Measurements from ENCODE around the gene SCO1. TPM values are rescaled to one million over a fixed set of nuclear protein-coding genes. Genes with fewer than 3 reads are reported as not detected.
"Not testable (repeated sequence)": the region's sequence is repeated elsewhere in the genome, so short reads cannot be mapped to it uniquely, and the experiment has no call there.

The SCO1 gene
- polyA plus RNA-seq, 3 donors from 2014 or later, result 9.1 to 18.3 (median 14.2) TPM

DNA sequence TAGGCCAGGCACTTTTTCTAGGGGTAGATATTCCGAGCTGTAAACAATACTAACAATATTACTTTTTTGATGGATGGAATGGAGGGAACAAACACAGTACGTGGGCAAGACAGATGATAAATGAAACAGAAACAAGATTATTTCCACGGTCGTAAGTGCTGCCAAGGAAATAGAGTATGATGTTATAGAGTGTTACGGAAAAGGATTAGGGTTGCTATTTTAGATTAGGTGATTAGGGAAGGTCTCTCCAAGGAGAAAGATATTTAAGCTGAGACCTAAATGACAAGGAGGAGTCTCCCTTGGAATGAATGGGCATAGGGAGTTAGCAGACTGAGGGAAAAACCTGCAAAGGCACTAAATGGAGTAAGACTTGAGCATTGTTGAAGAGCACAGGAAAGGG is 8.4 kb upstream of the SCO1 start:
- Mint-ChIP-seq H3K27ac (no peak overlapping the region), H3K9me3 (no peaks in the 10 kb centered on the region), H3K4me1 (peaks cover 13 to 40% of the 10 kb centered on the region in 2 donors), H3K36me3 (peaks cover 11 to 23% (median 15%) of the 10 kb centered on the region in 3 donors), H3K4me3 (no peak overlapping the region), H3K27me3 (ENCODE audit: low read depth in 3 of 3) (no peaks in the 10 kb centered on the region)
- DNase-seq, result no peak

DNA sequence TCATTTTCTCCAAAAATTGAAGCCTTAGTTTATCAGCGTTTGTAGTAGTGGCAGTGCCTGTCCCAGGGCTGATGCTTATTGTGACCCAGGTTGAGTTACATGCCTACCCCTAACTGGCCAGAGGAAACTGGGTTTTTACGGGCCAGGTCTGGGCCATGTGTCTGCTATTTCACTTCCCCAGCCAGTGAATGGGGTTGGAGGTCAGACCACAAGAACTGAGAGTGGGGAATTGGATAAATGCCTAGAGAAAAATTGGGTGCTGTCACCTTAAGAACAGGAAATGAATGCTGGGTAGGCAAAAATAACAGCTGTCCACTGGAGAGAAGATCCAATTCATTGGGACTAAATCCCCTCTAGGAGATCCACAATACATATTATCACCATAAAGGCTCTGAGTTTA is 5.2 kb upstream of the SCO1 start:
- Mint-ChIP-seq H3K4me3 (no peak overlapping the region), H3K36me3 (peaks cover 5 to 10% (median 9%) of the 10 kb centered on the region in 3 donors), H3K27me3 (ENCODE audit: low read depth in 3 of 3) (no peaks in the 10 kb centered on the region), H3K27ac (peak overlapping the region in 1 of 6 donors; percentile 46), H3K4me1 (peaks cover 29 to 63% of the 10 kb centered on the region in 2 donors), H3K9me3 (no peaks in the 10 kb centered on the region)
- DNase-seq, result no peak

DNA sequence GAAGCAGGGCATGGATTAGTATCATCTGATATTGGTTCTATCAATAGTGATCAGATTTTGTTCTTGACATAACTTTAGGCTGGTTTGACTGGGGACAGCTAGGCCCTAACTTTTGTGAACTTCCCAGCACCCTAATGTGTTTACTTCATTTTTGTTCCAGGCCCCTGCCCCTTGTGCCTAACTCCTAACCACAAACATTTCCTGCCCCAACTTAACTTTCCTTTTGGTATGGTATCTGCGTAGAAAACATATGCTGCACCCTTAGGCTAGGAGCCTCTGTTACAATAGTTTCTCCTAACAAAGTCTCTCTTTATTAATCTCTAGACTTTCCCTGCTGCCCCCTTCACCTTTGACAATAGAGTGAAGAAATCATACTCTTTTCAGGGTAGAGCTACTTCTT is 2.5 kb upstream of the SCO1 start:
- Mint-ChIP-seq H3K27ac (peak overlapping the region in 5 of 6 donors; percentile 20 to 78 (median 45)), H3K27me3 (ENCODE audit: low read depth in 3 of 3) (peaks cover 0 to 3% (median 1%) of the 10 kb centered on the region in 3 donors), H3K4me1 (peaks cover 45 to 81% of the 10 kb centered on the region in 2 donors), H3K9me3 (no peaks in the 10 kb centered on the region), H3K36me3 (peaks cover 0 to 4% (median 0%) of the 10 kb centered on the region in 3 donors), H3K4me3 (peak overlapping the region; percentile 7 to 52 (median 36))
- DNase-seq, result no peak

DNA sequence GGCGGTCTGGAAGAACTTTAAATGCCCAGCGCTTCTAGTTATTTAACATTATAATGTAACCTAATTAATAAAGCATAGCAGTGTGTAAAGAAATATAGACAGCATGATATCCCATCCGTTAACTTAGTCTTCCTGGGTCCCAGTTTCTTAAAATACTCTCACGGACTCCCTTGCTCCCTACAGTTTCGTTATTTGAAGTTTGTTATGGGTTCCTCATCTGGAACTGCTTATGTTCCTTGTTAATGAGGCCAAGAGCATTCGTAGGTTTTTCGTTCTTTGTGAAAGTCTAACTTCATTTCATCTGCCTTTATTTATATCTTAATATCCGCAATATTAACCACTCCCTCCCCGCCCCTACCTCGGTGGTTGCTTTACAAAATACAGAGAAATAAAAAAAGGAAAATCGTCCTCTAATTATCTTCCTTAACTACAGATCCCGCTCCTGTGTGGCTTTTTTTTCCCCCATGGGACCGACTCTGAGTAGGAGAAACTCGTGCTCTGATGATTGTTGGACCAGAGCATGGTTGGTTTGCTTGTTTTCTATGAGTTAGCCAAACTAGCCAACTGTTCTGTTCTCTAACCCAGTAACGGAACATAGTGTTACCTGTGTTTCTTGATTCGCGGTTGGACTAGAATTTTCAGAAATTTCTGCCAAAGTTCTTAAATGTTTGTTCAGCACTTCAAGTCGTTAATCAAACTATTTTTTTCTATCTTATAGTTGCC is 924 bp upstream of the SCO1 start:
- Mint-ChIP-seq H3K4me3 (peak overlapping the region; percentile 92 to 99 (median 95)), H3K27ac (peak overlapping the region; percentile 92 to 97 (median 95)), H3K27me3 (ENCODE audit: low read depth in 3 of 3) (peaks cover 0 to 3% (median 1%) of the 10 kb centered on the region in 3 donors), H3K36me3 (peaks cover 8 to 13% (median 8%) of the 10 kb centered on the region in 3 donors), H3K4me1 (peaks cover 45 to 72% of the 10 kb centered on the region in 2 donors), H3K9me3 (no peaks in the 10 kb centered on the region)
- DNase-seq, result no peak

DNA sequence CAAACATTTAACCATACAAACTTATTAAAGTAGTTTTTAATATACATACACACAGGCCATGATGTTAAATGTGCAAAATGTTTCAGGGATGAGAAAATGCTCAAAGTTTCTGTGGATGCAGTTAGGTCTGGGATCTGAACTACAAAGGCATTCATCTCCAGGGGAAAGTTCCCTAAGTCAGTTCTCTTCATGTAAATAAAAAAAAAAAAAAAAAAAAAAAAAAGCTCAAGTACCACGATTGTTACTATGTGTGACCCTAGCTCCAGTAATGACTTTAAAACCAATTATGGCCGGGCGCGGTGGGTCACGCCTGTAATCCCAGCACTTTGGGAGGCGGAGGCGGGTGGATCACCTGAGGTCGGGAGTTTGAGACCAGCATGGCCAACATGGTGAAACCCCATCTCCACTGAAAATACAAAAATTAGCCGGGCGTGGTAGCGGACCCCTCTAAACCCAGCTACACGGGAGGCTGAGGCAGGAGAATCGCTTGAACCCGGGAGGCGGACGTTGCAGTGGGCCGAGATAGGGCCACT is 1.4 kb downstream of the SCO1 start:
- H3K4me3 Mint-ChIP-seq, result peak overlapping the region; percentile 92 to 95 (median 95)
- H3K4me1 Mint-ChIP-seq, result peaks cover 34 to 60% of the 10 kb centered on the region in 2 donors

DNA sequence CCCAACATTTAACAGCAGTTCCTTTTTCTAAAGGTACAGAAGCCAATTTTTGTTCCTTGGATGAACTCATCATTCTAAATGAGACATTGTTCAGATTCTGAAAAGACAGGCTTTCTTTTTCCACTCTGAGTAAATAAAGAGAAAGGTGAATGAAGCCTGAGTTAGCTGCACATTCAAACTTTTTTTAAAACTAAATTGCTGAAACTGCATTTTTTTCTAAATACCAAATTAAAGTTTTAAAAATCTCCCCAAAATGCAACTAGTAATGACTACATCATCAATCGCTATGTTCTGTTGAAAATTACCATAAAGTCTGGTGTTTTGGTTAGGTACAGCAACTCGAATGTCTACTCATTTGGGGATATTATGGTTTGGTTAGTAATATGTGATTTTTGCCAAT is 9.8 kb downstream of the SCO1 start:
- H3K27me3 Mint-ChIP-seq (ENCODE audit: low read depth in 3 of 3), result peaks cover 0 to 3% (median 0%) of the 10 kb centered on the region in 3 donors
- peaks cover 3 to 21% of the 10 kb centered on the region in 2 donors for H3K4me1 Mint-ChIP-seq
- no peak overlapping the region for H3K27ac Mint-ChIP-seq
- H3K36me3 Mint-ChIP-seq, result peaks cover 11 to 44% (median 32%) of the 10 kb centered on the region in 3 donors
- no peak for DNase-seq
- no peak overlapping the region for H3K4me3 Mint-ChIP-seq
- no peaks in the 10 kb centered on the region for H3K9me3 Mint-ChIP-seq

More for the DNA sequence above, 1.4 kb downstream of the SCO1 start:
- Mint-ChIP-seq H3K36me3 (peaks cover 8 to 29% (median 23%) of the 10 kb centered on the region in 3 donors), H3K27ac (peak overlapping the region in 4 of 6 donors; percentile 21 to 95 (median 60))
- H3K27me3 Mint-ChIP-seq (ENCODE audit: low read depth in 3 of 3); H3K9me3 Mint-ChIP-seq; DNase-seq: not testable (repeated sequence)

DNA sequence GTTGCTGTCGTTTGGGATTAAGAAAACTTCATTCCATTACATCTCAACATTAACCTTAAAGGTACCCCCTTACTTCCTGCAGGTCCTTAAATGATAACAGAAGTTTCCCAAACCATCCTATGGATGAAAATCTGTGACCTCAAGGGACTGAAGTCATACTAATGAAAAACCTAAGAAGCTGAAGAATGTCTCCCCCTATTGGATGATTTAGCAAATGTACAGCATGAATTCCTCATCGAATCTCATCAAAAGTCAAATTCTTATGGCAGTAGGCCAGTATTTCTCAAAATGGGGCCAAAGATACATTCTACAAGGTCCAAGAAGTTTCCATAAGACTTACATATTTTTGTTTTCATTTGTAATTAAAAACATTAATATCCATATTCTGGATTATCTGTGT is 13.5 kb downstream of the SCO1 start:
- Mint-ChIP-seq H3K9me3 (no peaks in the 10 kb centered on the region), H3K4me1 (peaks cover 0 to 7% of the 10 kb centered on the region in 2 donors), H3K27ac (no peak overlapping the region), H3K27me3 (ENCODE audit: low read depth in 3 of 3) (peaks cover 0 to 3% (median 0%) of the 10 kb centered on the region in 3 donors), H3K36me3 (peaks cover 23 to 51% (median 27%) of the 10 kb centered on the region in 3 donors), H3K4me3 (no peak overlapping the region)
- DNase-seq, result peak in 1 of 3 donors; percentile 17

DNA sequence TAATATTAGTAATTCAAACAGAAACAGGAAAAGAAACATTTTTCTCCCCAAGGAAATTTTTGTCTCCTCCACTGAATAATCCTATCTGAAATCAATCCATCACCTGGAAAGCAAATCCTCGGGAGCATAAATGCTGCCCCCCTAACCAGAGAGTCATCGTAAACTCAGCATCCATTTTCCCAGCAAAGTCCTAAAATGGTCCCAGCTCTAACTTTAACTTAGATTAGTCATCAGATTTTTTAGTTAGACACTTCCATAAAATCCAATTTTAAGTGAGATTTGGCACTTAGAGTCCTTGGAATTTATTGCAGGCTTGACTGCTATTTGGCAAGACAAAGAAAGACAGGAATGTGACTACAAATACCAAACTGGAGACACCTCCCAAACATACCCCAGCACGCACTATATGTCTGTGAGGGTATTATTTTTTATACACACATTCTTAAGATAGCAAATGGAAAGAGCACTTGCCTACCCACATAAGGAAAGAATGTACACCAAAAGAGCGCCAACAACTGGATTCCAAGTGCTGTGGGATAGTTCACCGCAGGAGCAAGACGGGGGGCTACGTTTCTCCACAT is 15.4 kb downstream of the SCO1 start:
- Mint-ChIP-seq H3K27me3 (ENCODE audit: low read depth in 3 of 3) (no peaks in the 10 kb centered on the region), H3K9me3 (no peaks in the 10 kb centered on the region), H3K36me3 (peaks cover 23 to 47% (median 33%) of the 10 kb centered on the region in 3 donors)

DNA sequence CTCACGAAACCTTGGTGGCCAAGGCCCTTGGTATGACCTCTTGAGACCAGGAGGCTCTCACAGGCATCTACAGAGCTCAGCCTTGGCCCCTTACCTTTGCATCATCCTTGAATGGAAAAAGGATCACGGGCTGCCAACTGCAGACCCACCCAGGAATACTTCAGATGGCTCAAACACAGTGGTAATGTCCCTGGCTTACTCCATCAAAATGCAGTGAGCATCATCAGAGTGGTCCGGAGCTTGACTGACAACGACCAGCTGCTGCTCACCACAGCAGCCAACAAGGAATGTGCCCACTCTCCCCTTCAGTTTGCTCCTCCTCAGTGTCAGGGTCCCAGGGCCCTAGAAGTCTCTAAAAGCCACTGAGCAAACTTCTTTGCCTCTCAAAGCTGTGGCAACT is 22.6 kb downstream of the SCO1 start:
- Mint-ChIP-seq H3K4me3 (no peak overlapping the region), H3K27me3 (ENCODE audit: low read depth in 3 of 3) (peaks cover 0 to 2% (median 0%) of the 10 kb centered on the region in 3 donors), H3K36me3 (peaks cover 14 to 20% (median 16%) of the 10 kb centered on the region in 3 donors), H3K4me1 (no peaks in the 10 kb centered on the region), H3K27ac (no peak overlapping the region), H3K9me3 (no peaks in the 10 kb centered on the region)
- no peak for DNase-seq

More for the DNA sequence above, 15.4 kb downstream of the SCO1 start:
- H3K4me1 Mint-ChIP-seq, result no peaks in the 10 kb centered on the region
- no peak overlapping the region for H3K27ac Mint-ChIP-seq
- no peak overlapping the region for H3K4me3 Mint-ChIP-seq
- no peak for DNase-seq

DNA sequence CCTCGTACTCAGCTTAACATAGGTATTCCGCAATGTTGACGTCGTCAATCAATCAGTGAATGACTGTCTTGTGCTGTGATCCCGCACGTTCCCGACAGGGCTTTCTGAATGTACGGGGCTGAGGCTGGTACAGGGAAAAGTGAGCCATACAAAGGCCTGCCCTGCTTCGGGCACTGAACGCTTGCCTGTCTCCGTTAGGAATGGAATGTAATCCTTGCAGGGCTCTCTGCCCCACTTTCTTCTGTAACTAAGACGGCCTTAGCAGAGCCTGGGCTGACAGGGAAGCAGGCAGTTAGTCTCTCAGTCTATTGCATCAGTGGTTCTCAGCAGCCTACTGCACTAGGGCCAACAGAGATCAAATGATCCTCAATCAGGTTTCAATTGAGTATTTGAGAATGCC is 24.0 kb downstream of the SCO1 start:
- peaks cover 11 to 14% (median 13%) of the 10 kb centered on the region in 3 donors for H3K36me3 Mint-ChIP-seq
- no peak overlapping the region for H3K27ac Mint-ChIP-seq
- peaks cover 0 to 2% (median 0%) of the 10 kb centered on the region in 3 donors for H3K27me3 Mint-ChIP-seq (ENCODE audit: low read depth in 3 of 3)
- H3K4me1 Mint-ChIP-seq, result no peaks in the 10 kb centered on the region
- DNase-seq, result no peak
- H3K9me3 Mint-ChIP-seq, result no peaks in the 10 kb centered on the region
- H3K4me3 Mint-ChIP-seq, result no peak overlapping the region

DNA sequence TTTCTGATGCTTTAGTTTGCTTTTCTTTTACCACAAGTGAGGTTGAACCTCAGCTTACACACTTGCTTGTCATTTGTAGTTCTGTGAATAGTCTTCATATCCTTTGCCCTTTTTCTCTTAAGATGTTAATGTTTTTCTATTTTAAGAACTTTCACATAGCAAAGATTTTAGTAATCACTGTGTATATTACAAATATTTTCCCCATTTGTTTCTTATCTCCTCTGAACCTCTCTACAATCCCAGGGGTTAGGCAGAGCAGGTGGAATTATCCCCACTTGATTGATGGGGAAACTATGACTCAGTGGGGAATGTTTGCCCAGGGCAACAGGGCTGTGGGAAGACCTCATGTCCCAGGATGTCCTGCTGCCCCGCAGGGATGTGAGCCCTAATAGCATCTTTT is 28.6 kb downstream of the SCO1 start:
- Mint-ChIP-seq H3K9me3 (no peaks in the 10 kb centered on the region), H3K36me3 (peaks cover 9 to 12% (median 9%) of the 10 kb centered on the region in 3 donors), H3K27me3 (ENCODE audit: low read depth in 3 of 3) (no peaks in the 10 kb centered on the region), H3K4me3 (no peak overlapping the region), H3K27ac (no peak overlapping the region), H3K4me1 (no peaks in the 10 kb centered on the region)
- DNase-seq, result no peak

DNA sequence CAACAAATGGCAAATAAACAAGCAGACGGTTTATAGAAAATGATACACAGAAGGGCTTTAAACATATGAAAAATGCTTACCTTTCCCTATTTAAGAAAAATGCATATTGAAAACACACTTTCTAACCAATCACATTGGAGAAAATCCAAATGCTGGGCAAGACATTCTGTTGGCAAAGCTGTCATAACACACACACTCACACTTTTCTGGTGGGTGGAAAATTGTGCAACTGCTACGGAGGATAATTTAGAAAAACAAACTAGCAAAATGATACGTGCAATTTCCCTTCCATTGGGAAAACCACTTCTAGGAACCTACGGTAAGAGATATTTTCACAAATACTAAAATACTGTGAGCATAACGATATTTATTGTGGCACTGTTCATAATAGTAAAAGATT is 30.4 kb downstream of the SCO1 start:
- Mint-ChIP-seq H3K4me3 (no peak overlapping the region), H3K4me1 (no peaks in the 10 kb centered on the region), H3K27ac (no peak overlapping the region), H3K27me3 (ENCODE audit: low read depth in 3 of 3) (no peaks in the 10 kb centered on the region), H3K36me3 (peaks cover 5 to 16% (median 12%) of the 10 kb centered on the region in 3 donors), H3K9me3 (no peaks in the 10 kb centered on the region)
- no peak for DNase-seq

DNA sequence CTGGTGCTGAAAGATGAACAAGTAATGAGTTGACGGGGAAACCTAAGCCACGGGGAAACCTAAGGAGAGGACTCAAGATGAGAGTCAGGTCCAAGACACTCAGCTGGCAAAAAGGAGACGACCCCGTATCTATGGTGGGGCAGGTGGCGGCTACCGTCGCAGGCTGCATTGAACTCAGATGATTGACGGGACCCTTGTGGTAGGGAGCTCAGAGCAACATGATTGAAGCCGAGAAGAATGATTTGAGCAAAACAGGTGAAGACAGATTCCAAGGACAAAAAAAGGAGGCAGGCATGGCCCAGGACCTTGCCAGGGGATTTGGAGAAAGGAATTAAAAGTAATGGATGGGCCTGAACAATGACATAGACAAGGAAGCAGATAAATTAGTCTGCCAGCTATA is 32.8 kb downstream of the SCO1 start:
- H3K4me1 Mint-ChIP-seq, result no peaks in the 10 kb centered on the region
- DNase-seq, result no peak
- H3K9me3 Mint-ChIP-seq, result no peaks in the 10 kb centered on the region
- peaks cover 6 to 20% (median 14%) of the 10 kb centered on the region in 3 donors for H3K36me3 Mint-ChIP-seq
- no peaks in the 10 kb centered on the region for H3K27me3 Mint-ChIP-seq (ENCODE audit: low read depth in 3 of 3)
- H3K27ac Mint-ChIP-seq, result no peak overlapping the region
- no peak overlapping the region for H3K4me3 Mint-ChIP-seq

DNA sequence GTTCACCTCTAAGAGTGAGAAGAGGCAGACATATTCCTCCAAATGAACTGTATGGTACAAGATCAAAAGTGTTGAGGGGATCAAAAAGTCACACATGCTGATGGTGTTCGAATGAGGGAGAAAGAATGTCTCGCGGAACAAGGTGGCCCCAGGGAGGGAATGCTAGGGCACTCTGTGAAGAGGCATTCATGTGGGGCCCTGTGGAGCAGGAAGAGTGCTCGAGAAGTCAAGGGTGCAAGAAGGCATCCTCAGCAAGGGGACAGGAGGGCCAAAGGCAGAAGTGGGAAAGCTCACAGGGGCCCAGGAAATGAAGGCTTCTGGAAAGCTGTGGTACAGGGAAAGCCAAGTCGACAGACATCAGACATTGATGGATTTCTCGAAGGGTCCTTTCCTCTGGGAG is 34.1 kb downstream of the SCO1 start:
- Mint-ChIP-seq H3K9me3 (no peaks in the 10 kb centered on the region), H3K4me3 (peak overlapping the region in 1 of 5 donors; percentile 9), H3K27ac (no peak overlapping the region), H3K36me3 (peaks cover 12 to 24% (median 20%) of the 10 kb centered on the region in 3 donors), H3K4me1 (no peaks in the 10 kb centered on the region), H3K27me3 (ENCODE audit: low read depth in 3 of 3) (no peaks in the 10 kb centered on the region)
- DNase-seq, result no peak
